Activated CD8-positive, alpha-beta memory T cell treated with anti-CD3 and anti-CD28 coated beads for 4 hours (primary cell): ENCODE results near the gene P3H4.
A peak's percentile ranks its signal among the peaks of the same experiment; 100 is the strongest.
"Not testable (repeated sequence)": the region's sequence is repeated elsewhere in the genome, so short reads cannot be mapped to it uniquely, and the experiment has no call there.

Source experiments
- DNase-seq, 2 donors: peaks; one replicate each; pipeline ENCODE4 v3.0.0-alpha.2; 2020; ENCODE audit warnings: low read depth in 2 of 2

P3H4 gene

GRCh38 chr17:41811549-41812380 lies at the start of gene P3H4:
P3H4 (minus strand) TSS chr17:41811949; CDS start chr17:41811915, 34 bp downstream.
- DNase-seq = peak; percentile 18 to 39

- DNase-seq = no peak
Observed at GRCh38 chr17:41860254-41860931, 48.6 kb upstream of the P3H4 start.

- not testable (repeated sequence) for DNase-seq
Observed at GRCh38 chr17:41851382-41851781, 39.6 kb upstream of the P3H4 start.

GRCh38 chr17:41849251-41849990 lies 37.7 kb upstream of the P3H4 start:
- no peak for DNase-seq

GRCh38 chr17:41848788-41849187 lies 37.0 kb upstream of the P3H4 start:
- DNase-seq = no peak

- no peak for DNase-seq
Observed at GRCh38 chr17:41844971-41845370, 33.2 kb upstream of the P3H4 start.

- DNase-seq = not testable (repeated sequence)
Observed at GRCh38 chr17:41840781-41841180, 29.0 kb upstream of the P3H4 start.

- not testable (repeated sequence) for DNase-seq
Observed at GRCh38 chr17:41839448-41839847, 27.7 kb upstream of the P3H4 start.

GRCh38 chr17:41837761-41838538 lies 26.2 kb upstream of the P3H4 start, which contains the start of gene KLHL10:
KLHL10 (plus strand) TSS chr17:41837825; CDS start chr17:41837933, 108 bp downstream.
- DNase-seq = no peak

GRCh38 chr17:41836550-41837196 lies 24.9 kb upstream of the P3H4 start:
- no peak for DNase-seq

- DNase-seq = peak in 1 of 2 donors; percentile 18
Observed at GRCh38 chr17:41835800-41836549, 24.2 kb upstream of the P3H4 start, which contains the start of gene NT5C3B. NT5C3B (minus strand) TSS chr17:41836232; CDS start chr17:41836193, 39 bp downstream.

GRCh38 chr17:41835214-41835799 lies 23.6 kb upstream of the P3H4 start:
- DNase-seq = no peak

- DNase-seq = not testable (repeated sequence)
Observed at GRCh38 chr17:41829961-41830360, 18.2 kb upstream of the P3H4 start.

GRCh38 chr17:41825175-41825845 lies 13.6 kb upstream of the P3H4 start:
- no peak for DNase-seq

- DNase-seq = no peak
Observed at GRCh38 chr17:41824086-41824485, 12.3 kb upstream of the P3H4 start.

GRCh38 chr17:41823580-41823979 lies 11.8 kb upstream of the P3H4 start:
- no peak for DNase-seq

GRCh38 chr17:41823141-41823524 lies 11.4 kb upstream of the P3H4 start:
- no peak for DNase-seq

GRCh38 chr17:41822216-41823140 lies 10.7 kb upstream of the P3H4 start:
- DNase-seq = no peak
